ENCODE results near the gene FN1. TPM values are rescaled to one million over a fixed set of nuclear protein-coding genes. Genes with fewer than 3 reads are reported as not detected.

Gene FN1
- total RNA-seq, 4 donors from 2014 or later = 169 to 686 (median 215) TPM

- Histone ChIP-seq H3K4me1 (no peaks in the 10 kb centered on the region), H3K27me3 (no peaks in the 10 kb centered on the region), H3K9me3 (no peaks in the 10 kb centered on the region), H3K27ac (no peak overlapping the region), H3K36me3 (peaks cover 0 to 9% (median 0%) of the 10 kb centered on the region in 4 donors), H3K4me3 (no peak overlapping the region)
- no peak for DNase-seq
- WGBS, 2 donors (ENCODE audit: low coverage in 1 of 2) = 76 to 96% methylated on average over 4 to 5 of the region's 5 CpGs
- in situ Hi-C loops (cut with MboI; ENCODE audit: low pct_ligation_motif_present in 1 of 4, low pct_unique_long_range_greater_than_20kb in 1 of 4, low sequenced_read_pairs in 3 of 4) (no loop called here), intact Hi-C loops (cut with DNase I; ENCODE audit: low total_unique reads) (no loop called here)
- no peak for TF ChIP-seq EP300 (IDR thresholded peaks at IDR 0.05; ENCODE audit: low read depth)
- TF ChIP-seq POLR2AphosphoS5 (IDR thresholded peaks at IDR 0.05) = no peak
- TF ChIP-seq CTCF (IDR thresholded peaks at IDR 0.05) = no peak
- TF ChIP-seq POLR2A (IDR thresholded peaks at IDR 0.05) = no peak
Measured at GRCh38 chr2:215391531-215391930, 44.3 kb downstream of the FN1 start.

DNA sequence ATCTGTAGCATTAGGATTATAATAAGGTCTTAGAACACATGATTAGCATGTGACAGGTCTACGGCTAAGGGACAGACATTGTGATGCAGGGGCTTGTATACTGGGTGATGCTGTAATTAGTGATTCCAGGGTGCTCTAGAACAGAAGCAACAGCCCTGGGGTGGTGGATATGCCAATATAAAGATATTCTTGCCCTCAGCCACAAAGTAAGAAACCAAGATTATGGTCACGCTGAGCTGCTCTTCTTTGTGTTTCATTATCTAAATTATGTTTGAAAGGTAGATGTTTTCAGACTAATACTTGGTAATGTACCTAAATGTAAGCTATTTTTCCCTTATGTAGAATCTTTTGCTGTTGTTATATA, 45.3 kb downstream of the FN1 start:
- no peak overlapping the region for H3K27ac ChIP-seq
- WGBS, 2 donors (ENCODE audit: low coverage in 1 of 2) = 90% methylated on average over 2 of the region's 2 CpGs
- H3K36me3 ChIP-seq = peaks cover 0 to 9% (median 0%) of the 10 kb centered on the region in 4 donors
- in situ Hi-C loops (cut with MboI; ENCODE audit: low pct_ligation_motif_present in 1 of 4, low pct_unique_long_range_greater_than_20kb in 1 of 4, low sequenced_read_pairs in 3 of 4) = no loop called here
- no peak overlapping the region for H3K4me3 ChIP-seq
- no peak for TF ChIP-seq EP300 (IDR thresholded peaks at IDR 0.05; ENCODE audit: low read depth)
- no peak for TF ChIP-seq POLR2A (IDR thresholded peaks at IDR 0.05)
- no peak for TF ChIP-seq POLR2AphosphoS5 (IDR thresholded peaks at IDR 0.05)
- TF ChIP-seq CTCF (IDR thresholded peaks at IDR 0.05) = no peak
- no peaks in the 10 kb centered on the region for H3K27me3 ChIP-seq
- H3K9me3 ChIP-seq = no peaks in the 10 kb centered on the region
- DNase-seq = no peak
- intact Hi-C loops (cut with DNase I; ENCODE audit: low total_unique reads) = no loop called here
- no peaks in the 10 kb centered on the region for H3K4me1 ChIP-seq

- intact Hi-C loops (cut with DNase I; ENCODE audit: low total_unique reads) (no loop called here), in situ Hi-C loops (cut with MboI; ENCODE audit: low pct_ligation_motif_present in 1 of 4, low pct_unique_long_range_greater_than_20kb in 1 of 4, low sequenced_read_pairs in 3 of 4) (no loop called here)
- no peaks in the 10 kb centered on the region for H3K9me3 ChIP-seq
- no peak overlapping the region for H3K27ac ChIP-seq
- TF ChIP-seq CTCF (IDR thresholded peaks at IDR 0.05) (no peak), POLR2A (IDR thresholded peaks at IDR 0.05) (no peak), EP300 (IDR thresholded peaks at IDR 0.05; ENCODE audit: low read depth) (no peak), POLR2AphosphoS5 (IDR thresholded peaks at IDR 0.05) (no peak)
- WGBS, 2 donors (ENCODE audit: low coverage in 1 of 2) = 78 to 84% methylated on average over 2 to 7 of the region's 7 CpGs
- H3K27me3 ChIP-seq = no peaks in the 10 kb centered on the region
- no peak overlapping the region for H3K4me3 ChIP-seq
- DNase-seq = no peak
- H3K36me3 ChIP-seq = peaks cover 0 to 9% (median 3%) of the 10 kb centered on the region in 4 donors
- no peaks in the 10 kb centered on the region for H3K4me1 ChIP-seq
Measured at GRCh38 chr2:215388002-215388728, 47.7 kb downstream of the FN1 start.

DNA sequence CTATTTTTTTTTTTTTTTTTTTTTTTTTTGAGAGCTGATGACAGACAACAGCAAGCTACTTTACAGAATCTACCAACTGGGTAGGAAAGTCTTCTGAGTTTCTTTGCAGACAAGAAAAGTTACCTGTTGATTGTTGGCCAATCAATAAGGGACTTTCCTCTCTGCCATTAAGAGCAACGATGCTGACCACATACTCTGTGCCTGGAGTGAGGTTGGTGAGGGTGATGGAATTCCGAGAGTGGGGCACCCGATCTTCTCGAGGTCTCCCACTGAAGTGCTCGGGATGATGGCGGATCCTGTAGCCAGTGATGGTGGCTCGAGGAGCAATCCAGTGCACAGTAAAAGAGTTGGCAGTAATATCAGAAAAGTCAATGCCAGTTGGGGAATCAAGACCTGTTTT, 49.3 kb downstream of the FN1 start:
- H3K4me1 ChIP-seq = no peaks in the 10 kb centered on the region
- no peaks in the 10 kb centered on the region for H3K9me3 ChIP-seq
- 97% methylated on average over 6 to 7 of the region's 7 CpGs for WGBS, 2 donors (ENCODE audit: low coverage in 1 of 2)
- in situ Hi-C loops (cut with MboI; ENCODE audit: low pct_ligation_motif_present in 1 of 4, low pct_unique_long_range_greater_than_20kb in 1 of 4, low sequenced_read_pairs in 3 of 4) (no loop called here), intact Hi-C loops (cut with DNase I; ENCODE audit: low total_unique reads) (no loop called here)
- peaks cover 0 to 10% (median 4%) of the 10 kb centered on the region in 4 donors for H3K36me3 ChIP-seq
- H3K27ac ChIP-seq = no peak overlapping the region
- no peak overlapping the region for H3K4me3 ChIP-seq
- no peak for DNase-seq
- no peak for TF ChIP-seq CTCF (IDR thresholded peaks at IDR 0.05)
- TF ChIP-seq POLR2A (IDR thresholded peaks at IDR 0.05) = no peak
- no peak for TF ChIP-seq POLR2AphosphoS5 (IDR thresholded peaks at IDR 0.05)
- TF ChIP-seq EP300 (IDR thresholded peaks at IDR 0.05; ENCODE audit: low read depth) = no peak
- H3K27me3 ChIP-seq = no peaks in the 10 kb centered on the region

All from transverse colon (tissue), 4 donors.